Common myeloid progenitor, CD34-positive (primary cell): Measurements from ENCODE around the gene GTF3C4.

Experiments
- CTCF ChIA-PET: fragments of 350-600 bp; sonication (Branson Sonifier 250); formaldehyde crosslinking; loops from one replicate; lab custom pipeline; 2021; ENCODE audit warnings: antibody characterized with exemption; lab: Charles Lee
- POLR2A ChIA-PET: fragments of 350-600 bp; sonication (Branson Sonifier 250); formaldehyde crosslinking; loops from one replicate; lab custom pipeline; 2021; ENCODE audit warnings: antibody characterized with exemption; lab: Charles Lee
- DNase-seq, 3 donors: peaks; one replicate each; pipeline versions ENCODE4 v3.0.0 to v3.0.0-alpha.2; 2013
- H3K27ac ChIP-seq, 2 experiments: 1 replicate in 1 of 2; 2 replicates in 1 of 2; pipeline ENCODE4 v1.7.0; 2013; ENCODE audit warnings: inconsistent platforms in 2 of 2, low read length in 2 of 2, mild to moderate bottlenecking in 2 of 2, low read depth in 1 of 2, moderate library complexity in 1 of 2; ENCODE audit not compliant: severe bottlenecking in 2 of 2, insufficient read depth in 1 of 2, poor library complexity in 1 of 2
- H3K27me3 ChIP-seq, 5 experiments: replicated peaks in 2 of 5; 1 replicate in 3 of 5; 2 replicates in 2 of 5; pipeline versions ENCODE4 v1.6.1 to v1.7.0; 2013; ENCODE audit warnings: low read length in 4 of 5, mild to moderate bottlenecking in 2 of 5, moderate library complexity in 2 of 5, inconsistent platforms in 1 of 5; ENCODE audit not compliant: insufficient read depth in 5 of 5, control insufficient read depth in 4 of 5
- H3K36me3 ChIP-seq, 4 experiments: 1 replicate in 2 of 4; 2 replicates in 2 of 4; pipeline versions ENCODE4 v1.6.1 to v1.7.0; 2013; ENCODE audit warnings: low read length in 3 of 4, control low read depth in 1 of 4, mild to moderate bottlenecking in 1 of 4; ENCODE audit not compliant: control insufficient read depth in 4 of 4, insufficient read depth in 4 of 4
- H3K4me1 ChIP-seq, 4 experiments: 1 replicate in 3 of 4; 2 replicates in 1 of 4; pipeline versions ENCODE4 v1.6.1 to v1.7.1; 2013; ENCODE audit warnings: low read length in 3 of 4, mild to moderate bottlenecking in 3 of 4, control low read depth in 1 of 4, inconsistent platforms in 1 of 4, moderate library complexity in 1 of 4; ENCODE audit not compliant: control insufficient read depth in 4 of 4, insufficient read depth in 4 of 4; ENCODE audit errors: control extremely low read depth in 1 of 4
- H3K4me3 ChIP-seq, 7 experiments: 1 replicate in 4 of 7; 2 replicates in 3 of 7; pipeline versions ENCODE4 v1.5.1 to v1.7.0; 2013; ENCODE audit warnings: mild to moderate bottlenecking in 7 of 7, low read length in 6 of 7, moderate library complexity in 6 of 7, inconsistent platforms in 2 of 7, low read depth in 2 of 7, control low read depth in 1 of 7; ENCODE audit not compliant: insufficient read depth in 4 of 7, control insufficient read depth in 1 of 7; ENCODE audit errors: extremely low read depth in 1 of 7
- H3K9me3 ChIP-seq, 5 experiments: 1 replicate in 4 of 5; 2 replicates in 1 of 5; pipeline versions ENCODE4 v1.6.1 to v1.7.1; 2013; ENCODE audit warnings: low read length in 4 of 5, mild to moderate bottlenecking in 2 of 5, inconsistent platforms in 1 of 5, low read depth in 1 of 5, moderate library complexity in 1 of 5; ENCODE audit not compliant: control insufficient read depth in 4 of 5, insufficient read depth in 2 of 5; ENCODE audit errors: control extremely low read depth in 1 of 5
- WGBS: methylation state at CpG from one replicate; pipeline ENCODE4 v1.1.5; 2013; ENCODE audit not compliant: insufficient coverage; 5-methylcytosine and 5-hydroxymethylcytosine counted together

The GTF3C4 gene

GRCh38 chr9:132694144-132694543 lies 23.9 kb downstream of the GTF3C4 start:
- H3K36me3 ChIP-seq: peaks cover 5 to 27% (median 18%) of the 10 kb centered on the region in 4 experiments
- POLR2A ChIA-PET: no interaction called here
- H3K9me3 ChIP-seq: peaks cover 5 to 23% (median 8%) of the 10 kb centered on the region in 5 experiments
- no CpG with 5 or more reads among the region's 2 CpGs for WGBS
- no peaks in the 10 kb centered on the region for H3K4me1 ChIP-seq
- peak; percentile 72 to 82 (median 78) for DNase-seq
- no peaks in the 10 kb centered on the region for H3K27me3 ChIP-seq
- H3K4me3 ChIP-seq: no peak overlapping the region
- no peak overlapping the region for H3K27ac ChIP-seq
- CTCF ChIA-PET: interaction anchor here (0.9 to 4.4 kb wide), 6 partner anchors 13 to 231 kb away, joined by 3 to 28 read pairs (median 4); no protein-coding TSS in a partner anchor

GRCh38 chr9:132697230-132697629 lies 27.0 kb downstream of the GTF3C4 start:
- Histone ChIP-seq H3K27me3 (no peaks in the 10 kb centered on the region), H3K4me3 (no peak overlapping the region), H3K27ac (no peak overlapping the region), H3K36me3 (peaks cover 0 to 4% (median 3%) of the 10 kb centered on the region in 4 experiments), H3K4me1 (no peaks in the 10 kb centered on the region), H3K9me3 (peaks cover 5 to 23% (median 8%) of the 10 kb centered on the region in 5 experiments)
- peak in 2 of 3 donors; percentile 18 to 36 for DNase-seq
- ChIA-PET CTCF (interaction anchor here (1.0 to 2.1 kb wide), 2 partner anchors 9 to 72 kb away, joined by 3 to 5 read pairs; no protein-coding TSS in a partner anchor), POLR2A (no interaction called here)

GRCh38 chr9:132698989-132699388 lies 28.7 kb downstream of the GTF3C4 start:
- H3K27ac ChIP-seq: no peak overlapping the region
- DNase-seq: peak in 2 of 3 donors; percentile 1 to 19
- H3K9me3 ChIP-seq: peaks cover 5 to 23% (median 8%) of the 10 kb centered on the region in 5 experiments
- 0% methylated on average over 1 of the region's 4 CpGs for WGBS
- no peaks in the 10 kb centered on the region for H3K4me1 ChIP-seq
- ChIA-PET POLR2A (no interaction called here), CTCF (interaction anchor here (2.1 to 3.5 kb wide), 2 partner anchors 11 to 100 kb away, joined by 5 to 10 read pairs; no protein-coding TSS in a partner anchor)
- H3K36me3 ChIP-seq: no peaks in the 10 kb centered on the region
- H3K4me3 ChIP-seq: no peak overlapping the region
- H3K27me3 ChIP-seq: no peaks in the 10 kb centered on the region

DNA sequence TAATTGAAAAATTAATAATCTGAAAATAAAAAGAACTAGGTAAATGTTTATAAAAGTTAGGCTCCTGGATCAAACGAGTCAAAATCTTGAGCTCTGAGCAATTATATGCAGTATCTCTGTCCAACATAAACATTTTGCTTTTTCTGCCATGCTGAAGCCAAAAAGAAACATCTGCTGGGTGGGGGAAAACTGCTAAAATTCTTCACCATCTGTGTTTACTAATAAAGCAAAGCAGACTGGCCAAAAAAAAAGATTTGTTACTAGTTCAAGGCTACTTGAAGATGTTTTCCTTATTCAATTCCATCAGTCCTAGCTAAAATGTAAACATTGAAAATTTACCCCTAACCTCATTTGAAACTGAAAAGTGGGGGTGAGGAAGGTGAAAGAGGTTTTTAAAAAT lies 29.7 kb downstream of the GTF3C4 start:
- WGBS: 80% methylated on average over 1 of the region's 1 CpG
- Histone ChIP-seq H3K27me3 (no peaks in the 10 kb centered on the region), H3K4me1 (no peaks in the 10 kb centered on the region), H3K36me3 (no peaks in the 10 kb centered on the region), H3K9me3 (peaks cover 5 to 23% (median 8%) of the 10 kb centered on the region in 5 experiments), H3K27ac (no peak overlapping the region), H3K4me3 (no peak overlapping the region)
- no peak for DNase-seq
- ChIA-PET POLR2A (no interaction called here), CTCF (interaction anchor here (1.1 to 3.5 kb wide), 2 partner anchors 42 to 100 kb away, joined by 3 to 10 read pairs; no protein-coding TSS in a partner anchor)

DNA sequence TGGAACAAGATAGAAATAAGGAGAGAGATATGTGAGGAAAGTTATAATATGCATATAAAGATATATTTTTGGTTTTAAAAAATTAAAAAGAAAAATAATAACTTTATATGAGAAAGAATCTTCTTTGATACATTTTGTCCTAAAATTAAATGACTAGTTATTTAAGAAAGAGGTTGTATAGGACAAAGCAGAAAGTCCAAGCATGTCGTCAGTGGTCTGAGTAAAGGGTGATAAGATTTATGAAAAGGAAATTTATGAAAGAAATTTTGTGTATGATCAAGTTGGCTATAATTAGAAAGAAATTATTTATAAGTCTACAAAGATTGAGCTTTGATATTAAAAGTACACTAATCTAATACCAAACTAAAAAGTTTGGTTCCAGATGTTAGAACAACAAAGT lies 32.0 kb downstream of the GTF3C4 start:
- CTCF ChIA-PET: interaction anchor here (1.0 kb wide), 1 partner anchor 24 kb away, joined by 3 read pairs; no protein-coding TSS in a partner anchor

DNA sequence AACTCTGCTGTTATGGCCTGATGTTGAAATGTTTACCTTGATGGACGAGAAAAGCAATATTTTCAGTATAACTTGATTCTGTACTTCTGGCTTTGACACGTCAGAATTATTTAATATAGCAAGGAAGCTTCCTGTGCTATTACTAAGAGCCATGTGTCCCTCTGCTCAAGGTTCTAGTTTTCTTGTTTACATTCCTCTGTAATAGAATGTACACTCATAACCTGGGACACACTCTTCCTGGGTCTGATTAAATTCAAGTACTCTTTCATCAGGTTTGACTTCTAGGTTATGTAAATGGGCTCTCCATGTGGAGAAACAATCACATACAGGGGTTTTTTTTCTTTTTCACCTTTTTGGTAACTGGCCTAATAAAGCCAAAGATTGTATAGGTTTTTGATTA lies 33.1 kb downstream of the GTF3C4 start:
- H3K4me3 ChIP-seq: no peak overlapping the region
- ChIA-PET POLR2A (no interaction called here), CTCF (interaction anchor here (1.2 kb wide), 1 partner anchor 11 kb away, joined by 3 read pairs; no protein-coding TSS in a partner anchor)
- no peaks in the 10 kb centered on the region for H3K4me1 ChIP-seq
- H3K9me3 ChIP-seq: peaks cover 0 to 3% (median under 1%) of the 10 kb centered on the region in 5 experiments
- DNase-seq: no peak
- H3K27ac ChIP-seq: no peak overlapping the region
- 100% methylated on average over 2 of the region's 2 CpGs for WGBS
- no peaks in the 10 kb centered on the region for H3K27me3 ChIP-seq
- H3K36me3 ChIP-seq: no peaks in the 10 kb centered on the region

More for the DNA sequence above, 32.0 kb downstream of the GTF3C4 start:
- POLR2A ChIA-PET: no interaction called here
- Histone ChIP-seq H3K4me3 (no peak overlapping the region), H3K27me3 (no peaks in the 10 kb centered on the region), H3K36me3 (no peaks in the 10 kb centered on the region), H3K27ac (no peak overlapping the region), H3K4me1 (no peaks in the 10 kb centered on the region), H3K9me3 (peaks cover 0 to 10% (median 3%) of the 10 kb centered on the region in 5 experiments)
- WGBS: 100% methylated on average over 1 of the region's 1 CpG
- DNase-seq: peak in 1 of 3 donors; percentile 3

DNA sequence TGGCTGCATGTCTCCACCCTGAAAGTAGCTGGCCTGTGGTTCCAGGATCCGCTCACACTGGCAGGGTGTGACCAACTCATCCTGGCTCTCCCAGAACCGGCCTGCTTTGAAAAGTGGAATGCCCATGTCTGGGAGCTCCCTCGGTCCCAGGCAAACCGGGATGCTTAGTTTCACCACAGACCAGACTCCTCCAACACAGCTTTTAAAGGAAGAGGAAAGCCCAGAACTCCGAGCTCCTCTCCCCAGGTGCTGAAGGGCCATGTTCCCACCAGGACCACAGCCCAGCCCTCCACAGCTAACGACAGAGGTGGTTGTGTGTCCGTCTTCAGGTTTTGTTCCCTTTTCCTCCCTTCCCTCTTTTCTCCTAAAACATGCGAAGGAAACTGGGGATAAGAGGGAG lies 38.0 kb downstream of the GTF3C4 start:
- ChIA-PET CTCF (no interaction called here), POLR2A (no interaction called here)
- no peak for DNase-seq
- no peak overlapping the region for H3K4me3 ChIP-seq
- no peaks in the 10 kb centered on the region for H3K4me1 ChIP-seq
- peaks cover 0 to 2% (median 0%) of the 10 kb centered on the region in 5 experiments for H3K27me3 ChIP-seq
- H3K36me3 ChIP-seq: no peaks in the 10 kb centered on the region
- H3K9me3 ChIP-seq: no peaks in the 10 kb centered on the region
- no peak overlapping the region for H3K27ac ChIP-seq
- 95% methylated on average over 8 of the region's 8 CpGs for WGBS
